Endothelial cell of umbilical vein (primary cell): ENCODE results near the gene GORASP1. TPM values are rescaled to one million over a fixed set of nuclear protein-coding genes. Genes with fewer than 3 reads are reported as not detected.

Experiments
- BruUV-seq: library from RNA; stranded (reverse); fragments of 400-500 nt; replicated peaks from 2 replicates; lab custom pipeline; 2021; lab: Mats Ljungman, UMichigan
- CTCF ChIA-PET: fragments of 300-600, 350-600 bp; sonication (Branson Sonifier 250); formaldehyde crosslinking; loops from one replicate; lab custom pipeline; 2021; ENCODE audit warnings: antibody characterized with exemption, inconsistent platforms; lab: Charles Lee
- POLR2A ChIA-PET: fragments of 300-600, 350-600 bp; sonication (Branson Sonifier 250); formaldehyde crosslinking; loops from one replicate; lab custom pipeline; 2021; ENCODE audit warnings: antibody characterized with exemption, inconsistent platforms; lab: Charles Lee
- DNase-seq: peaks from one replicate; pipeline ENCODE4 v3.0.0-alpha.2; 2011; ENCODE audit warnings: low read depth, low spot score
- FAIRE-seq: peaks from 2 replicates; lab custom pipeline; 2011; peaks lifted over from hg19 to GRCh38; lab: Jason Lieb, UNC
- H2AFZ ChIP-seq: 2 replicates; pipeline ENCODE4 v1.6.0; 2012; ENCODE audit warnings: low read depth, low read length, control low read depth, inconsistent platforms
- H3K27ac ChIP-seq: 2 replicates; pipeline ENCODE4 v1.5.1; 2011; ENCODE audit warnings: low read depth, mild to moderate bottlenecking, control low read depth, low read length, moderate library complexity; ENCODE audit not compliant: insufficient read depth
- H3K27me3 ChIP-seq, 2 experiments: 2 replicates each; pipeline versions ENCODE4 v1.6.0 to v1.6.1; 2011; ENCODE audit warnings: low read length in 2 of 2, mixed read lengths in 1 of 2; ENCODE audit not compliant: control insufficient read depth in 2 of 2, insufficient read depth in 2 of 2
- H3K36me3 ChIP-seq, 2 experiments: 2 replicates in 1 of 2; 3 replicates in 1 of 2; pipeline ENCODE4 v1.5.1; 2011; ENCODE audit warnings: low read length in 2 of 2, mild to moderate bottlenecking in 1 of 2, moderate library complexity in 1 of 2; ENCODE audit not compliant: control insufficient read depth in 2 of 2, insufficient read depth in 2 of 2; ENCODE audit errors: extremely low read depth in 1 of 2
- H3K4me1 ChIP-seq: 3 replicates; pipeline ENCODE4 v1.5.1; 2011; ENCODE audit warnings: mild to moderate bottlenecking, low read length; ENCODE audit not compliant: control insufficient read depth, insufficient read depth; ENCODE audit errors: extremely low read depth
- H3K4me2 ChIP-seq: 2 replicates; pipeline ENCODE4 v1.6.1; 2011; ENCODE audit warnings: low read length, control low read depth, mixed read lengths; ENCODE audit not compliant: insufficient read depth
- H3K4me3 ChIP-seq, 3 experiments: fragments of 200-600 bp in 1 of 3; sonication (generic), shearing (Covaris generic) in 1 of 3; replicated peaks in 1 of 3; 2 replicates each; pipeline ENCODE4 v1.5.1; 2011 to 2016; ENCODE audit warnings: control low read depth in 3 of 3, low read length in 3 of 3, mild to moderate bottlenecking in 2 of 3, inconsistent platforms in 1 of 3, low read depth in 1 of 3, moderate library complexity in 1 of 3; ENCODE audit not compliant: insufficient read depth in 1 of 3
- H3K79me2 ChIP-seq: 2 replicates; pipeline ENCODE4 v1.6.0; 2012; ENCODE audit warnings: low read length, inconsistent platforms; ENCODE audit not compliant: control insufficient read depth, insufficient read depth
- H3K9ac ChIP-seq: replicated peaks from 2 replicates; pipeline ENCODE3; 2011; ENCODE audit warnings: low read length, control low read depth; ENCODE audit not compliant: insufficient read depth; ENCODE audit errors: extremely low read depth
- H3K9me1 ChIP-seq: replicated peaks from 3 replicates; pipeline ENCODE4 v1.6.0; 2011; ENCODE audit warnings: mild to moderate bottlenecking, low read length; ENCODE audit not compliant: control insufficient read depth, insufficient read depth; ENCODE audit errors: extremely low read depth
- H3K9me3 ChIP-seq: replicated peaks from 2 replicates; pipeline ENCODE4 v1.5.1; 2012; ENCODE audit warnings: low read length, inconsistent platforms; ENCODE audit not compliant: control insufficient read depth, insufficient read depth
- H4K20me1 ChIP-seq: replicated peaks from 2 replicates; pipeline ENCODE3; 2011; ENCODE audit warnings: mild to moderate bottlenecking, low read length; ENCODE audit not compliant: control insufficient read depth, insufficient read depth; ENCODE audit errors: extremely low read depth
- EZH2 ChIP-seq: IDR thresholded peaks from 2 replicates; pipeline ENCODE4 v1.6.1; 2012; ENCODE audit warnings: borderline replicate concordance, low read depth, mild to moderate bottlenecking, moderate library complexity, low read length, inconsistent platforms; ENCODE audit not compliant: severe bottlenecking
- FOS ChIP-seq: IDR thresholded peaks from 2 replicates; pipeline ENCODE4 v1.6.1; 2011; ENCODE audit warnings: mild to moderate bottlenecking, low read length, moderate library complexity, borderline replicate concordance; ENCODE audit not compliant: insufficient read depth
- GATA2 ChIP-seq: IDR thresholded peaks from 2 replicates; pipeline ENCODE4 v1.7.0; 2011; ENCODE audit warnings: low read depth, mild to moderate bottlenecking, moderate library complexity, mixed read lengths, low read length; ENCODE audit not compliant: insufficient read length, insufficient read depth
- JUN ChIP-seq: IDR thresholded peaks from 2 replicates; pipeline ENCODE4 v1.6.1; 2011; ENCODE audit warnings: borderline replicate concordance, low read depth; ENCODE audit not compliant: insufficient read length, insufficient read depth
- MYC ChIP-seq: IDR thresholded peaks from one replicate; pipeline ENCODE4 v1.6.1; 2011; ENCODE audit warnings: mild to moderate bottlenecking, low read depth, low read length
- POLR2A ChIP-seq: IDR thresholded peaks from 2 replicates; pipeline ENCODE4 v1.6.1; 2012; ENCODE audit warnings: low read depth, mild to moderate bottlenecking, control low read depth, low read length
- POLR2AphosphoS5 ChIP-seq: IDR thresholded peaks from 2 replicates; pipeline ENCODE4 v1.6.1; 2012; ENCODE audit warnings: low read depth, mild to moderate bottlenecking, control low read depth, low read length, moderate library complexity; ENCODE audit not compliant: insufficient read depth
- dilution Hi-C: fragments of 300-500 bp; cut with MboI; formaldehyde crosslinking; loops from one replicate; pipeline ENCODE4 v1.15.0; 2019; ENCODE audit warnings: low sequenced_read_pairs; ENCODE audit not compliant: extremely low pct_ligation_motif_present
- intact Hi-C: fragments of 100-400 bp; cut with micrococcal nuclease; formaldehyde crosslinking; loops from one replicate; pipeline ENCODE4 v1.10.0; 2022
- polyA plus RNA-seq, 4 experiments: library from polyadenylated mRNA; depleted of rRNA in 3 of 4; stranded (reverse) in 3 of 4; unstranded in 1 of 4; fragments of >200 nt; gene quantifications; 2 replicates each; pipeline versions ENCODE4 v1.2.1 to v1.2.3, GENCODE V29; 2011 to 2012; ENCODE audit warnings: missing spikeins in 1 of 4
- total RNA-seq: library from RNA; stranded (reverse); gene quantifications from 2 replicates; pipeline ENCODE4 v1.2.3, GENCODE V29; 2021
- TF ChIP-seq, protein P1 (sequence below): IDR thresholded peaks from 2 replicates; pipeline ENCODE4 v1.6.1; 2011; ENCODE audit not compliant: insufficient read depth, insufficient read length
- TF ChIP-seq, protein P2 (sequence below), 2 donors: IDR thresholded peaks; 1 replicate in 1 of 2; 2 replicates in 1 of 2; pipeline ENCODE4 v1.5.1; 2011; ENCODE audit warnings: low read length in 2 of 2, mild to moderate bottlenecking in 2 of 2, moderate library complexity in 2 of 2, control low read depth in 1 of 2, inconsistent platforms in 1 of 2, low read depth in 1 of 2; ENCODE audit not compliant: insufficient read depth in 1 of 2; ENCODE audit errors: extremely low read depth in 1 of 2

GORASP1 gene
- total and polyA plus RNA-seq, 2 donors (not counting 3 experiments of a cell fraction or from before 2014, with no cell fraction given): 62.5 to 68.0 TPM

DNA sequence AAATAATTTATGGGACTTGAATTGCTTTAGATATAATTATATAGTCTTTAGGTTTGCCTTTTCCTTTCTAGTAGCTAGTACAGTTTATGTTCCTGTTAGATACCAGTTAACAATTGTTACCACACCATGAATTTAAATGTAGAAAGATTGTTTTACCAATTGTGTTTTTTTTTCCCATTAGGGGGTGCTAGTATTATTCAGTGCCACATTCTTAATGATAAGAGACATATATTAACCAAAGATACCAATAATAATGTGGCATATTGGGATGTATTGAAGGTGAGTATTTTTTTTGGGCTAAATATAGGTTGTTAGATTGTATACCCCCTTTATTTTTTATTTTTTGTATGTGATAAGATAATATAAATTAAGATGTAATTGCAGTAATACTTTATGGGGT, 27.9 kb downstream of the GORASP1 start:
- Histone ChIP-seq H3K4me1 (peaks cover 6% of the 10 kb centered on the region), H3K27ac (no peak overlapping the region), H3K79me2 (no peaks in the 10 kb centered on the region), H3K27me3 (no peaks in the 10 kb centered on the region), H3K4me2 (no peak overlapping the region), H3K36me3 (peaks cover 3 to 8% of the 10 kb centered on the region in 2 experiments), H3K9me3 (no peaks in the 10 kb centered on the region), H2AFZ (no peak overlapping the region), H3K9ac (no peak overlapping the region), H3K9me1 (no peaks in the 10 kb centered on the region), H4K20me1 (no peaks in the 10 kb centered on the region), H3K4me3 (no peak overlapping the region)
- CTCF ChIA-PET: interaction anchor here (0.7 to 4.2 kb wide), 3 partner anchors 9 to 212 kb away, joined by 3 to 22 read pairs (median 3); no protein-coding TSS in a partner anchor
- DNase-seq (no peak), FAIRE-seq (no peak)
- BruUV-seq: no TSS peak
- POLR2A ChIA-PET: no interaction called here
- TF ChIP-seq POLR2A (no peak), JUN (no peak), POLR2AphosphoS5 (no peak), FOS (no peak), MYC (no peak), EZH2 (no peak), GATA2 (no peak)
- TF ChIP-seq, protein P1, sequence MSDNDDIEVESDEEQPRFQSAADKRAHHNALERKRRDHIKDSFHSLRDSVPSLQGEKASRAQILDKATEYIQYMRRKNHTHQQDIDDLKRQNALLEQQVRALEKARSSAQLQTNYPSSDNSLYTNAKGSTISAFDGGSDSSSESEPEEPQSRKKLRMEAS: no peak
- TF ChIP-seq, protein P2, sequence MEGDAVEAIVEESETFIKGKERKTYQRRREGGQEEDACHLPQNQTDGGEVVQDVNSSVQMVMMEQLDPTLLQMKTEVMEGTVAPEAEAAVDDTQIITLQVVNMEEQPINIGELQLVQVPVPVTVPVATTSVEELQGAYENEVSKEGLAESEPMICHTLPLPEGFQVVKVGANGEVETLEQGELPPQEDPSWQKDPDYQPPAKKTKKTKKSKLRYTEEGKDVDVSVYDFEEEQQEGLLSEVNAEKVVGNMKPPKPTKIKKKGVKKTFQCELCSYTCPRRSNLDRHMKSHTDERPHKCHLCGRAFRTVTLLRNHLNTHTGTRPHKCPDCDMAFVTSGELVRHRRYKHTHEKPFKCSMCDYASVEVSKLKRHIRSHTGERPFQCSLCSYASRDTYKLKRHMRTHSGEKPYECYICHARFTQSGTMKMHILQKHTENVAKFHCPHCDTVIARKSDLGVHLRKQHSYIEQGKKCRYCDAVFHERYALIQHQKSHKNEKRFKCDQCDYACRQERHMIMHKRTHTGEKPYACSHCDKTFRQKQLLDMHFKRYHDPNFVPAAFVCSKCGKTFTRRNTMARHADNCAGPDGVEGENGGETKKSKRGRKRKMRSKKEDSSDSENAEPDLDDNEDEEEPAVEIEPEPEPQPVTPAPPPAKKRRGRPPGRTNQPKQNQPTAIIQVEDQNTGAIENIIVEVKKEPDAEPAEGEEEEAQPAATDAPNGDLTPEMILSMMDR (IDR thresholded peaks at IDR 0.05; ENCODE audit: extremely low read depth in 1 of 2, insufficient read depth in 1 of 2, low read depth in 1 of 2, low read length in 2 of 2): no peak
- dilution Hi-C loops (no loop called here), intact Hi-C loops (no loop called here)
